Measurements from ENCODE around the gene TBX10.
"Not testable (repeated sequence)": the region's sequence is repeated elsewhere in the genome, so short reads cannot be mapped to it uniquely, and the experiment has no call there.

The TBX10 gene

DNA sequence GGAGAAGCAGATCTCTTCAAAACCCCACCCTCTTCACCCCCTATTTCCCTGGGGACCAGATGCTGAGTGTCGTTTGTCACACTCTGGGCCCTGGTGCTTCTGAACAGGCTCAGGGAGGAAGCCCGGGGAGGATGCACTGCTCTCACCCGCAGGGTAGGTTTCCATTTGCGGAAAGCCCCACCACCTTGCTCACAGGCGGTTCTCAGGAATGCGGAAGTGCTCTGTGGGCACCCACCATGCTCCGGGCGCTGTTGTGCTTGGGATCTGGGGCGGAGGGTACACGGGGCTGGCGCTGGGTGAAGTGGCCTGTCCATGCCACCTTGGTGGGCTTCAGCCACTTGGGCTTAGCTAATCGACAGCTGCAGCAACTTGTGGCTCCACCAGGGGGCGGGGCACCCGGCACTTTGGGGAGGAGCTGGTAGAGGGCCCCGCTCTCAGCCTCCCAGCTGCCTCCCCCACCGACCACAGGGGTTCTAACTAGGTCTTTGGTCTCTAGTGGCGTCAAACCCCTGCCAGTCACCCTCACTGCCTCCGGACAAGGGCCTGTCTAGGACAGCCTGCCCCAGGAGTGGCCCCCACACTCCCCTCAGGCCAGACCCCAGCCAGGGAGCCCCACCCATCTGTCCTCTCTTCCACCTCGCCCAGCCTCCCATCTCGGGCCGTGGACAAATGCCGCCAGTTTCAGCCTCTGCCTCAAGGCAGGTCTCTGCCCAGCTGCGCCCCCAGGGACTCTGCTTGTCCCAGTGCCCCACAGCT, 25.4 kb downstream of the TBX10 start:
- DNase-seq, result no peak

DNA sequence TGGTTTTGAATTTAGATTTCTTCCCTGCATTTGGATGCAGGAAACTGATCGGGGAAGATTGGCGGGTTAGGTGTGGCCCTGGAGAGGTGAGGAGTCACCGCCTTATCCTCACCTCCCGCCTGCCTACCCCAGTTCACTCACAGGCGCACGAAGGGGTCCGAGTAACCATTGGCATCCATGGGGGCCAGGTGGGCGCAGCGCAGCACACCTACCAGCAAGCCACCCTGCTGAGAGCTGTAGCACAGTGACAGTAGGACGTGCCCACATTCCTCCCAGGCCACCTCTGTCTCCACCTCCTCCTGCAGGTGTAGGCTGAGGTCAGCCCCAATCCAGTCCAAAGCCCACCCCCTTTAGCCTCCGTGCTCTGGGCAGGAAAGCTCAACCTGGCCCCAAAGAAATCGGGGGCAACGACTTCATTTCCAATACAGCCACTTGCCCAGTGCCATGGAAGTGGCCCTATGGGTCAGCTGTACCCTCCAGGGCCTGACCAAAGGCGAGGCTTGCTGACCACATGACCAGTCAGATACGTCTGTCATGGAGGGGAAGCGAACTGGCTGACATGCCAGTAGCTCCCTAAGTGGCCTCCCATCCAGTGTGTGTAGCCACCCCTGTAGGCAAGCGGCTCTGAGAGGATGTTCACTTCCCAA, 26.1 kb downstream of the TBX10 start:
- DNase-seq, result no peak

DNA sequence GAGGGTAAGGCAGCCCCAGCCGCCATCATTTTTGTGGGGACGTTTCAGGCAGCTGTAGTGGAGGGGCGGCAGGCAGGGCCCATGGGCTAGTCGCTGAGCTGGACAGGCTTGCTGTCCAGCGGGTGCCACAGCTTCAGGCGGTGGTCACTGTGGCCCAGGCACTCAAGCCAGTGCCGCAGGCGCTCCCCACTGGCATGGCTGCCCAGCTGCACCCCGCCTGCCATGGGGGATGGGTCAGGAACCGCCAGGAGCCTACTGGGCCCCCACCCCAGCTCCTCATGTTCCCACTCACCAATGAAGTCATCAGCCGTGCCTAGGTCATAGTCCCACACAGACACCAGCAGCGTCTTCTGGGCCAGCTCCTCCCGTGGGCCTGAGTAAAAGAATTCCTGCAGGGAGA, 26.8 kb downstream of the TBX10 start:
- DNase-seq, result no peak

DNA sequence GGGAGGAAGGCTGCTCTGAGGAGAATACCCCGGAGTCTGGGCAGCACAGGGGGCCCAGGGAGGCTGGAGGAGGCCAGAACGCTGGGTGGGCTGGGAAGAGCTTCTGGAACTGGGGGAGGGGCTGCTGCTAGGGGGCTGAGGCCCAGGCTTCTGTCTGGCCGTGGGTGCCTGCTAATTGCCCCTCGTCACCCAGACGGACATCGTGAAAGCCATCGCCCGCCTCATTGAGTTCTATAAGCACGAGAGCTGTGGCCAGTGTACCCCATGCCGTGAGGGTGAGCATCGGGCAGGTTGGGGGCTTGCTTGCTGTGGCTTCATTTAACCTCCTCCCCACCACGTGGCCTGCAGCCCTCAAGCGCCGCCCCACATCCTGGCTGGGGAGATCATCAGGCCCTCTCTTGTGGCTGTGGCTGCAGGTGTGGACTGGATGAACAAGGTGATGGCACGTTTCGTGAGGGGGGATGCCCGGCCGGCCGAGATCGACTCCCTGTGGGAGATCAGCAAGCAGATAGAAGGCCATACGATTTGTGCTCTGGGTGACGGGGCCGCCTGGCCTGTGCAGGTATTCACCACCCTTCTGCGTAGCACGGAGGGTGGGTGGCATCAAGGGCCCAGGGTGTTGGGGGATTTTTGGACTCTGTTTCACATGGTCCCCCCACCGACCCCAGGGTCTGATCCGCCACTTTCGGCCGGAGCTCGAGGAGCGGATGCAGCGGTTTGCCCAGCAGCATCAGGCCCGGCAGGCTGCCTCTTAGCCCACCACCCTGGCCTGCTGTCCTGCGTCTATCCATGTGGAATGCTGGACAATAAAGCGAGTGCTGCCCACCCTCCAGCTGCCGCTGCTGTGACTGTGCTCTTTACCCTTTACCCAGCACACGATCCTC, 27.6 kb downstream of the TBX10 start:
- no peak for DNase-seq

DNA sequence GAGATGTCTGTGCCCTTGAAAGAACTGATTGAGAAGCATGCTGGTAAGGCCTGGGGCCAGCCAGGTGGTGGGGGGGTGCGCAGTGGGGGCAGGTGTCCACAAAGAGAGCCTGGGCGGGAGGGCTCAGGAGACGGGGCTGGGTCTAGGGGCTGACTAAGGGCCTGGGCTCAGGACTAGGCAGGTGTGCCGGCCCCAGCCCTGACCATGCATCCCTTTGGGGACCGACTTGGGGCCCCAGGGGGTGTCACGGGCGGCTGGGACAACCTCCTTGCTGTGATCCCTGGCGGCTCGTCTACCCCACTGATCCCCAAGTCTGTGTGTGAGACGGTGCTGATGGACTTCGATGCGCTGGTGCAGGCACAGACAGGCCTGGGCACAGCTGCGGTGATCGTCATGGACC, 28.4 kb downstream of the TBX10 start:
- DNase-seq, result no peak

DNA sequence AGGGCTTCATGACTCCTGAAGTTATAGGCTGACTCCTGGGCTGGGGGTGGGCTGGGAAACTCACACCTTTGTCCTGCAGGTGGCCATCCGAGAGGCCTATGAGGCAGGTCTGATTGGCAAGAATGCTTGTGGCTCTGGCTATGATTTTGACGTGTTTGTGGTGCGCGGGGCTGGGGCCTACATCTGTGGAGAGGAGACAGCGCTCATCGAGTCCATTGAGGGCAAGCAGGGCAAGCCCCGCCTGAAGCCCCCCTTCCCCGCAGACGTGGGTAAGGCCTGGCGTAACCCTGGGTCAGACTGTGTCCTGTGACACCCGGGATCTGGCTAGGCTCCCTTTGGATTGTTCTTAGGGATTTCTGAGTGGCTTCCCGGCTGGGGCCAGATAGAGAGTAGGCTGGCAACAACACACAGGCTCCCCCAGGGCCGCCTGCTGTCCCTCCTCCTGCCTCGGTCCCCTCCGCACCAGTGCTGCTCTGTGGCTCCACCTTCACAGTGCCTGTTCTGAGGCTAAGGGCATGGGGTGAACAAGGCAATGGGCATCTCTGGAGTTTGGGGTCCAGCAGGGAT, 29.2 kb downstream of the TBX10 start:
- no peak for DNase-seq

DNA sequence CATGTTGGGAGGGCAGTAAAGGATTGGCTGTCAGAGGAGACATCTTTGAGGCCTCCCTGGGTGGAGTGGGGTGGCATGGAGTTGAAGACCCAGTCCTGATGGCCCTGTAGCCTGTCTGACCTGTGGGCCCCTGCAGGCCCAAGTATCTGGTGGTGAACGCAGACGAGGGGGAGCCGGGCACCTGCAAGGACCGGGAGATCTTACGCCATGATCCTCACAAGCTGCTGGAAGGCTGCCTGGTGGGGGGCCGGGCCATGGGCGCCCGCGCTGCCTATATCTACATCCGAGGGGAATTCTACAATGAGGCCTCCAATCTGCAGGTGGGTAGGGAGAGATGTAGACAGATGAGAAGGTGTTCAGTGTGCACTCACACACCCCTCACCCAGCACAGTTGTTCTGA, 30.2 kb downstream of the TBX10 start:
- no peak for DNase-seq

DNA sequence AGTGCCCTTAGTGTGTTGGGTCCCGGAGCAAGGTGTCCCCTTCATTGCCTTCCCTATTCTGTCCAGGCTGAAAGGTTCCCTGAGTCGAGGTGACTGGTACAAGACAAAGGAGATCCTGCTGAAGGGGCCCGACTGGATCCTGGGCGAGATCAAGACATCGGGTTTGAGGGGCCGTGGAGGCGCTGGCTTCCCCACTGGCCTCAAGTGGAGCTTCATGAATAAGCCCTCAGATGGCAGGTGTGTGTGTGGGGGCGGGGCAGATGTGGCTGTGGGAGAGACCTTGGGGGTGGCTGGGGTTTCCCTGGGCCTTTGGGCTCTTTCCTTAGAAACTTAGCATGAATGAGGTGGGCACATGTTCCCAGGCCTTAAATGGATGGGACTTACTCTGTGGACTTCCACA, 31.1 kb downstream of the TBX10 start:
- no peak for DNase-seq

DNA sequence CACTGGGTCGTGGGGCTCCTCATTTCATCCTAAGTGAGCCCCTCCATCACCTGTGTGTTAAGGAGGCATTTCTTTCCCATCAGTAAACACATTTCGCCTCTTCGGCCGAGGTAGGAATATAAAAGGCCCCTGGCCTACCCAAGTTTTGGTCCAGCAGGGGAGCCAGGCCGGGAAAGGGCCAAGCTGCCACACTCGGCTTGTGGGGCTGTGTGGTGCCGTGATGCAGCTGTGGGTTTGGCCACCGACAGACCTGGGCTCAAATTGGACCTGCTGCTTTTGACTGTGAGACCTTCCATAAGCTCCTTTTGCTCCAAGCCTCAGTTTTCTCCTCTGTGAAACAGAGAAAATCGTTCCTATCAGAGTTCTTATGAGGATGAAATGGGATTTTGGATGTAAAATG, 32.1 kb downstream of the TBX10 start:
- no peak for DNase-seq

DNA sequence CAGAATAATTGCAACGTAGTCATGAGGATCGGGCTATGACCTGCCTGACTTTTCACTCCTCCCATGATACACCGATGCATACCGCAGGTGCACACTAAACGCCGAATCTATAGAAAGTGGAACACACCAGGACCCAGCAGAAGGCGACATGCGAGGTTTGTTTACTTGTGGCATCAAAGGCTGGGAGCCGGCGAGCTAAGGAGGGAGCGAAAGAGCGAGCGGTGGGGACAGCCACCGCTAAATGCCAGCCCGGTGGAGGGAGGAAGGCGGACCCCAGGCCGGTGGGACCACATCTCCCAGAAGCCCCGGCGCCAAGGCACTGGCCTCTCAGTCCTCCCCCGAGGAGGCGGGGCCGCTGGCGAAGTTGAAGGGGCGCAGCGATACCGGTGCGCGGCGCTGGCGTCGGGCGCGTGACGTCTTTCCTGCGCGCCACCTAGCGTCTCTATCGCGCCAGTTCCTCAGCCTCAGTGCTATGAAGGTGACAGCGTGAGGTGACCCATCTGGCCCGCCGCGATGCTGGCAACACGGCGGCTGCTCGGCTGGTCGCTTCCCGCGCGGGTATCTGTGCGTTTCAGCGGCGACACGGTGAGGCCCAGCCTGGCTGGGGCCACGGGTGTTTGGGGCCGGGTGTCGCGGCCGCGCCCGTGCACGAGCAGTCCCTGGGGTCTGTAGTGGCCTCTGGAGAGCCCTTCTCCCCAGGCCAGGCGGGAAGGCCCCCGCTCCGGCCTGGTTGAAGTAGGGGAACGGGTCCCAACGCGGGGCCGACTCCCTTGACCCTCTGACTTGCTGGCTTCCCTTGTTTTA, 32.9 kb downstream of the TBX10 start, which contains the start of gene NDUFV1:
TSS of gene NDUFV1 (plus strand) at position 445 of the 804 bp plus-strand sequence. CDS start at position 514, 69 bp downstream.
- DNase-seq, result peak; percentile 76

DNA sequence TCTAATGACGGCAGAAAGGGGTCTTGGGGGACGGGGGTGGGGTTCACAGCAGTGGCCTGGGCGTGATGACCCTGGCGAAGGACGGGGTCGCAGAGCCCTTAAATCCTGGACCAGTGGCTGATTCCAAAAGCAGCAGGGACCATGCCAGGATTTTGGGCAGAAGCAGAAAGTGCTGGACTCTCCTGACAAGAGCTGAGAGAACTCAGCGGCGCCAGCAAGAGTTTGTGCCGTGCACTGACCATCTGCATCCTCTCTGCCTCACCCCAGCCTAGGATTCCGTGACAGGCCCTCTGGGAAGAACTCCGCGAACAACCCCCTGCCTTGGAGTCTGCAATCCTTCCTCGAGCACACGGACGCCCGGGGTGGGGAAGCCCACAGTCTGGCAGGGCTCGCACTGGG, 33.5 kb downstream of the TBX10 start:
- no peak for DNase-seq

DNA sequence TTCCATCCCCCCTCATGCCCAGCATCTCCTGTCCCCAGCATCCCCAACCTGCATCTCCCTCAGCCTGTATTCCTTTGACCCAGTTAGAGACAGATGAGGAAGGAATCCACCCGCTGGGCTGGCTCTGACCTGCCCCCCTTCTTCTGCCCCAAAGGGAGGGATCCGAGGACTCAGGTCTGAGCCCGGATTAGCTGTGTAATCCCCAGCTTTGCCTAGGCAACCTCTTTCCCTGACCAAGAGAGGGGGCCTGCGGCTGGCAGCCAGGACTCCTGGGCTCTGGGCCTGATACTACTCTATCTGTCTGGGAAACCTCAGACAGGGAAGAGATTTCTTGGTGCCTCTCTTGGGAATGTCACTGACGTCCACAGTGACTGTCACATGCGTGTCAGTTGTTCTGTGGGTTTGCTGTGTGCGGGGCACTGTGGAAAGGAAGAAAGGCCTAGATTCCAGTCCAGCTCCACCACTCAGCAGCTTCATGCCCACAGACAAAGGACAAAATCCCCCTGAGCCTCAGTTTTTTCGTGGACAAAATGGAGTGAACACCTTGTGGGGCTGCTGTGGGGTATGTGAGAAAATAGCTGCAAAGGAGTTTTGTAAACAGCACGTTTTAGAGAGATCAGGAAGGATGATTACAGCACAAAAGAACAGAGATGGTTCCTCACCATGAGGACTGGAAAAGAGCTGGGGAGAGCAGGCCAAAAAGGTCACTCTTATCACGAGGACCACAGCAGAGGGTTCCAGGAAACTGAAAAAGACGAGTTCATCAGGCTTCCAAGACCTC, 34.1 kb downstream of the TBX10 start:
- no peak for DNase-seq

DNA sequence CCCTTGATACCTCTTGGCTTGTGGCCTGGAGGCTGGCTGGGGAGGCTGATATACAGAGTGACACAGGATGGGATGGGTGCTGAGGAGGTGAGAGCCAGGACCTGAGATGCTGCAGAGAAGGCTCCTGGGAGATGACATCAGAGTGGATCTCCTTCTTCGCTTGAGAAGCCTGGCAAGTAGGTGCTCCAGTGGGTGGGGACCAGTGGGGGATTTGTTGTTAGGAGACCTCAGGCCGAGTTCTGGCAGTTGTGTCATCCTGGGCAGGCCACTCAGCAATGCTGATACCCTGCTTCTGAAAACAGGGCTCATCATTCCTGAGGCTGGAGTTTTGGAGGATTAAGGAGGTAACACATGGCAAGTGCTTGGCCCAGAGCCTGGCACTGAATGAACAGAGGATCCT, 34.7 kb downstream of the TBX10 start:
- DNase-seq, result no peak

DNA sequence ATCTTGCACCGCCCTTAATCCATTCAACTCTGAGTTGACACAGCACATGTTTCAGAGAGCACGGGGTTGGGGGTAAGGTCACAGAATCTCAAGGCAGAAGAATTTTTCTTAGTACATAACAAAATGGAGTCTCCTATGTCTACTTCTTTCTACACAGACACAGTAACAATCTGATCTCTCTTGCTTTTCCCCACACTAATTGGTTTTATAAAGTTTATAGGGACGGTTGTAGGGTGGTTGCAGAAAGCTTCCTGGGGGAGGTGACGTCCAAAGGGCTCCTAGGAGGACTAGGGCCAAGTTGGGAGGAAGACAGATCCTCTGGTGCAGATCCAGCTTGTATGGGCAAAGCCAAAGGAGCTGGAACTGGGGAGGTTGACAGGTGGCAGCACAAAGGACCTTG, 35.4 kb downstream of the TBX10 start:
- DNase-seq, result not testable (repeated sequence)

DNA sequence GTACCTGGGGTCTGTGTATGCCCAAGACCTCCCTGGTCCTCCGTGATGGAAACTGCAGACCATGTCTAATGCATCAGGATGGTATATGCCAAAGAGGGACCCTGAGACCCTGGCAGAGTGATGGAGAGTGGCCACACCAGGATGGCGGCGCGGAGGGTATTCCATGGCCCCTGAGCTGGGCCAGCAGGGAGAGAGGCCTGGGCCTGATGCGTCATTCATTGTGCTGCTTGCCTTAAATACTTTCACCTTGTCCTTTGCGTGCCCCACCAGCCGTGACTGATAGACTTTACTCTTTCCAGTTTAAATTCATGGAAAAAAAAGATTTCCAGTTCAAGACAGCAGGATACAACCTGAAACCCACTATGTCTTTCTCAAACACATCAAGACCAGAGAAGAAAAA, 38.5 kb downstream of the TBX10 start:
- DNase-seq, result no peak

DNA sequence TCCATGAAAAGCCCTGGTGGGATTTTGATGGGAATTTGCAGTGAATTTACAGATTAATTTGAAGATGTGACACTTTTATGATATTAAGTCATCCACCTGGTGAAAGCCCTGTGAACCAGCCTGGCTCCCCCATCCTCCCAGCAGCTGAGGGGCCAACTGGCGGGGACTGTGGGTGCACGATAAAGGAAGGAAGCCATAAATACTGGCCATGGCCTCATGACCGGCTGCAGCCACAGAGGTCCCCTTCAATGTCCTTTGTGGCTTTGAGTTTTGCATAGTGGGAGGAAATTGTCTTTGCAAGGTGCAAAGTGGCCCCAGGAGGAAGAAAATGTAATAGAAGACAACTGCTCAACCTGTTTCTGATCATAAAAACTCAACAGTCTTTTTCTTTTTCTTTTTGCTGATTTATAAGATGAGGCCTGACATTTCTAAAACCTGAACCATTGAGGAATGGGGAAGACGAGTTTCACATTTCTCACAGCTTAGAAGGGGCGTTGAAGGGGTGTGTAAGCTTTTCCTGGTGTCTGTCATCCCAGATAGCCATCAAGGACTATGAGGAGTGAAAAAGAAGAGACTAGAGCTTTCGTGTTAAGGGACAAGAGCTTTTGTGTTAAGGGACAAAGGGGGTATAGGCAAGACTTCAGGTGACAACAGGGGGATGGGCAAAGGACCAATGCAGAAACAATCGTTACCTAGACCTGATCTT, 39.1 kb downstream of the TBX10 start:
- no peak for DNase-seq

DNA sequence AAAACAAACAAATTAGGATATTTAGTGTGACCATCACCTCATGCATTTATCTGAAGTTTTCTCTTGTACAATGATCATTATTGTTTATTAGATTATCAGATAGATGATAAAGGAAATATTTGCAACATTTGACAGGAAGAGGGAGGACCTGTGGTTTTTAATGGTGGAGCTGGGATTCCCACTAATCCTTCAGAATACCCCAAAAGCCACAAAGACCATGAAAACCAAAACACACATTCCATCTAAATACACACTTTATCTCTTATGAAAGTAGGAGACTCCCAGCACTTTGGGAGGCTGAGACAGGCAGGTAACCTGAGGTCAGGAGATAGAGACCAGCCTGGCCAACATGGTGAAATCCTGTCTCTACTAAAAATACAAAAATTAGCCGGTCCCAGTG, 40.4 kb downstream of the TBX10 start:
- no peak for DNase-seq

DNA sequence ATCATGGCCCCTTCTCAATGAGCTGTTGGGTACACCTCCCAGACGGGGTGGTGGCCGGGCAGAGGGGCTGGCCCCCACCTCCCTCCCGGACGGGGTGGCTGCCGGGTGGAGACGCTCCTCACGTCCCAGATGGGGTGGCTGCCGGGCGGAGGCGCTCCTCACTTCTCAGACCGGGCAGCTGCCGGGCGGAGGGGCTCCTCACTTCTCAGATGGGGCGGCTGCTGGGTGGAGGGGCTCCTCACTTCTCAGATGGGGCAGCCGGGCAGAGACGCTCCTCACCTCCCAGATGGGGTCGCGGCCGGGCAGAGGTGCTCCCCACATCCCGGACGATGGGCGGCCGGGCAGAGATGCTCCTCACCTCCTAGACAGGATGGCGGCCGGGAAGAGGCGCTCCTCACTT, 41.6 kb downstream of the TBX10 start:
- DNase-seq, result not testable (repeated sequence)

DNA sequence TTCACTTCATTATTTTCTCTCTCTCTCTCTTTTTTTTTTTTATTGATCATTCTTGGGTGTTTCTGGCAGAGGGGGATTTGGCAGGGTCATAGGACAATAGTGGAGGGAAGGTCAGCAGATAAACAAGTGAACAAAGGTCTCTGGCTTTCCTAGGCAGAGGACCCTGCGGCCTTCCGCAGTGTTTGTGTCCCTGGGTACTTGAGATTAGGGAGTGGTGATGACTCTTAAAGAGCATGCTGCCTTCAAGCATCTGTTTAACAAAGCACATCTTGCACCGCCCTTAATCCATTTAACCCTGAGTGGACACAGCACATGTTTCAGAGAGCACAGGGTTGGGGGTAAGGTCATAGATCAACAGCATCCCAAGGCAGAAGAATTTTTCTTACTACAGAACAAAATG, 42.1 kb downstream of the TBX10 start:
- DNase-seq, result not testable (repeated sequence)

DNA sequence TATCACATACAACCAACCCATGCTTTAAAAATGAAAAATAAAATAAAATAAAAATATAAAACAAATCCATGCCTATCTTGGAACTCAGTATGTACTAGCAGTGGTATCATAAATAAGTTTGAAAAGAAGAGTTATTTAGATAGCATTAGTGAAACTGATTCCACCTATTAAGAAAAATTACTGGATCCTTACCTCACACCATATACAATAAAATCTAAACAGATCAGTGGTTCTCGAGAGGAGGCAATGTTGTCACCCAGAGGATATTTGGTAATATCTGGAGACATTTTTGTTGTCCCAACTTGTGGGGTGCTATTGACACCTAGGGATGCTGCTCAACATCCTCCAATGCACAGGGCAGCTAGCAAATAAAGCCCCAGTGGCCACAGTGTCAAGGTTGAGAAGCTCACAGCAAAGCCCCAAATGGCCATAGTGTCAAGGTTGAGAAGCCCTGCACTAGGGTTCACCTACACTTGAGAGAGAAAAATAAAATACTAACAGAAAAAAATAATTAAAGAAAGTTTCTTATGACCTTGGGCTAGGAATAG, 42.7 kb downstream of the TBX10 start:
- DNase-seq, result no peak

DNA sequence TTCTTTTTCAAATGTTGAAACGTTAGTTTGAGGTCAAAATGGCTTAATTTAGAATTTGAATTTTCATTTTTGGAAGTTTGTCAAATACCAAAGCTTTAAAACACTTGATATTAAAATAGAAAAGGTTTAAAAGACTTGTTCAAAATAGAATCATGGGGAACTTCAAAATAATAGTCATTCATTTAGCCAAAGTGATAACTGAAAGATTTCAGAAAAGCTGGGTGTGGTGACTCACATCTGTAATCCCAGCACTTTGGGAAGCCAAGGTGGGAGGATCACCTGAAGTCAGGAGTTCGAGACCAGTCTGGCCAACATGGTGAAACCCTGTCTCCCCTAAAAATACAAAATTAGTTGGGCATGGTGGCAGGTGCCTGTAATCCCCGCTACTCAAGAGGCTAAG, 45.1 kb downstream of the TBX10 start:
- no peak for DNase-seq
